Measurements from ENCODE around the gene GAD1.

Gene GAD1

GRCh38 chr2:170816504-170817092, at the start of gene GAD1:
Gene GAD1 (plus strand): TSS chr2:170816887. CDS start chr2:170818592, 1,705 bp downstream.
- TF ChIP-seq CTCF (IDR thresholded peaks at IDR 0.05; ENCODE audit: borderline replicate concordance, control extremely low read depth, extremely low read depth, insufficient read depth, missing control alignments) = no peak
- in situ Hi-C loops (cut with MboI; ENCODE audit: low sequenced_read_pairs, unreplicated experiment) = loop anchor here (10.0 to 25.0 kb wide), 5 partner anchors 102 to 1271 kb away; partner anchors contain the start of genes DLX1 and SP5
- peak; percentile 81 for DNase-seq (ENCODE audit: low spot score)

- TF ChIP-seq CTCF (IDR thresholded peaks at IDR 0.05; ENCODE audit: borderline replicate concordance, control extremely low read depth, extremely low read depth, insufficient read depth, missing control alignments) = no peak
- in situ Hi-C loops (cut with MboI; ENCODE audit: low sequenced_read_pairs, unreplicated experiment) = no loop called here
- DNase-seq (ENCODE audit: low spot score) = peak; percentile 75
Measured at GRCh38 chr2:170770008-170770605, 46.6 kb upstream of the GAD1 start, which contains the start of gene ERICH2. Gene ERICH2 (plus strand): TSS chr2:170770378. CDS start chr2:170770682, 304 bp downstream.

- in situ Hi-C loops (cut with MboI; ENCODE audit: low sequenced_read_pairs, unreplicated experiment) = no loop called here
Measured at GRCh38 chr2:170770606-170771420, 45.9 kb upstream of the GAD1 start.

GRCh38 chr2:170771421-170771937, 45.2 kb upstream of the GAD1 start:
- no peak for DNase-seq (ENCODE audit: low spot score)
- no peak for TF ChIP-seq CTCF (IDR thresholded peaks at IDR 0.05; ENCODE audit: borderline replicate concordance, control extremely low read depth, extremely low read depth, insufficient read depth, missing control alignments)
- in situ Hi-C loops (cut with MboI; ENCODE audit: low sequenced_read_pairs, unreplicated experiment) = no loop called here

More at GRCh38 chr2:170770606-170771420, 45.9 kb upstream of the GAD1 start:
- peak; percentile 91 for DNase-seq (ENCODE audit: low spot score)
- no peak for TF ChIP-seq CTCF (IDR thresholded peaks at IDR 0.05; ENCODE audit: borderline replicate concordance, control extremely low read depth, extremely low read depth, insufficient read depth, missing control alignments)

GRCh38 chr2:170772295-170772694, 44.4 kb upstream of the GAD1 start:
- no peak for TF ChIP-seq CTCF (IDR thresholded peaks at IDR 0.05; ENCODE audit: borderline replicate concordance, control extremely low read depth, extremely low read depth, insufficient read depth, missing control alignments)
- in situ Hi-C loops (cut with MboI; ENCODE audit: low sequenced_read_pairs, unreplicated experiment) = no loop called here
- no peak for DNase-seq (ENCODE audit: low spot score)

- no peak for TF ChIP-seq CTCF (IDR thresholded peaks at IDR 0.05; ENCODE audit: borderline replicate concordance, control extremely low read depth, extremely low read depth, insufficient read depth, missing control alignments)
- in situ Hi-C loops (cut with MboI; ENCODE audit: low sequenced_read_pairs, unreplicated experiment) = no loop called here
- DNase-seq (ENCODE audit: low spot score) = no peak
Measured at GRCh38 chr2:170774074-170774473, 42.6 kb upstream of the GAD1 start.
